ENCODE data around the gene SPEN. TPM values are rescaled to one million over a fixed set of nuclear protein-coding genes. Genes with fewer than 3 reads are reported as not detected.

Gene SPEN
- total and polyA plus RNA-seq, 2 of the 13 experiments (the other 11 are each of a cell fraction or from before 2014, with no cell fraction given): 4.8 to 14.0 TPM

- 0 out of 2 replicates have a peak, but pooled peaks have one; percentile 37 for TF ChIP-seq MTERF4 (CRISPR knock-in tag; IDR thresholded peaks at IDR 0.05)
- TF ChIP-seq SKIL (CRISPR knock-in tag; IDR thresholded peaks at IDR 0.05; ENCODE audit: borderline replicate concordance): peak; percentile 89
- TF ChIP-seq PITX1 (CRISPR knock-in tag; IDR thresholded peaks at IDR 0.05): peak; percentile 52; the same call in 1 of the 2 replicates
- no peak for TF ChIP-seq GLI4 (CRISPR knock-in tag; IDR thresholded peaks at IDR 0.05; ENCODE audit: borderline replicate concordance)
- TF ChIP-seq PLRG1 (conservative IDR thresholded peaks at IDR 0.05): no peak
- peak; percentile 81 for TF ChIP-seq ZNF605 (CRISPR knock-in tag; IDR thresholded peaks at IDR 0.05)
- no peak for TF ChIP-seq TCF7L2 (IDR thresholded peaks at IDR 0.05; ENCODE audit: low read depth, low read length)
- TF ChIP-seq LCORL (IDR thresholded peaks at IDR 0.05): no peak
- TF ChIP-seq LCORL (CRISPR knock-in tag; IDR thresholded peaks at IDR 0.05): peak; percentile 39; the same call in 1 of the 2 replicates
- no peak for TF ChIP-seq MYNN (CRISPR knock-in tag; IDR thresholded peaks at IDR 0.05; ENCODE audit: low read depth)
- TF ChIP-seq ZNF792 (CRISPR knock-in tag; IDR thresholded peaks at IDR 0.05): 0 out of 2 replicates have a peak, but pooled peaks have one; percentile 29
- TF ChIP-seq HINFP (CRISPR knock-in tag; IDR thresholded peaks at IDR 0.05; ENCODE audit: low read depth): peak; percentile 85; the same call in 1 of the 2 replicates
- peak; percentile 62 for TF ChIP-seq SAP130 (CRISPR knock-in tag; IDR thresholded peaks at IDR 0.05; ENCODE audit: low read depth)
- peak; percentile 21; the same call in 1 of the 2 replicates for TF ChIP-seq ARID4A (CRISPR knock-in tag; IDR thresholded peaks at IDR 0.05; ENCODE audit: borderline replicate concordance)
- TF ChIP-seq PPARG (CRISPR knock-in tag; conservative IDR thresholded peaks at IDR 0.05): 0 out of 2 replicates have a peak, but pooled peaks have one; percentile 13
- TF ChIP-seq ZNF574 (CRISPR knock-in tag; IDR thresholded peaks at IDR 0.05): peak; percentile 64; the same call in 1 of the 2 replicates
- peak; percentile 63 for TF ChIP-seq TEAD3 (CRISPR knock-in tag; optimal IDR thresholded peaks at IDR 0.05; ENCODE audit: borderline replicate concordance)
- peak; percentile 7; the same call in 1 of the 2 replicates for TF ChIP-seq FOSL2 (CRISPR knock-in tag; IDR thresholded peaks at IDR 0.05)
Observed at GRCh38 chr1:15802234-15802965, 45.1 kb upstream of the SPEN start (continued).
